Measurements from ENCODE around the gene ATP5F1E. TPM values are rescaled to one million over a fixed set of nuclear protein-coding genes. Genes with fewer than 3 reads are reported as not detected.

Gene ATP5F1E
- total RNA-seq, 1 donor from 2014 or later = 102 TPM

DNA sequence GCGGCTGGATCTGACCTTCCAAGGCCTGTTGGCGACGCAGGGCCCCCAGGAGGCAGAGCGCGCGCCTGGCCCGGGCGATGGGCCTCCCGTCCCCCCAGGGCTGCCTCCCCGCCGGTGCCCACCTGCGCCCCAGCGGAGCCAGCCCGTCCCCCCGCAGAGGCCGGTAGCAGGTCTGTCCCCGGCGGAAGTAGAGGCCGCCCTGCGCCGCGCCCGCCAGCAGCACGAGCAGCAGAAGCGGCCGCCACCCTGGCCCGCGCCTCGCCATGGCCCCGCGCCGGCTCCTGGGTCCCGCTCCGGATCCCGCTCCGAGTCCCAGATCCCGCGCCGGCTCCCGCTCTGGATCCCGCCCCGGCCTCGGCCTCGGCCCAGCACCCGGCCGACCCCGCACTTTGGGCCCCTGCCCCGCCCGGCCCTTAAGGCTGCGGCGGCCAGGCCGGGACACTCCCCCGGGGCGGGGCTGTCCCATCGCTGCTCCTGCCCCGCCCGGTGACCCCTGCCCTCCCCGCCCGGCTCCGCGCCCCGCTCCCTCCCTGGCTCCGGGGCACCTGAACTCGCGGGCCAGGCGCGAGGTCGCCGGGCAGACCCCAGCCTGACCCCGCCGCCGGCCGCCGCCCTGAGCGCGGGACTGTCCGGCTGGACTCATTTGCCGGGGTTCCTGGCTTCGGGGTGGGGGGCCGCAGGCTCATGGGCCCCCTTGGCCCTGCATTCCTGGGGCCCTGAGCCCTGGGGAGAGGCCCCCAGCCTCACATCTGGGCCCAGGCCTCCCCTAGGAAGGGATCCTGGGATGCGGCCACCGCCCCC is 25.1 kb downstream of the ATP5F1E start, which contains the start of gene CTSZ:
Gene CTSZ (minus strand): TSS at position 391 of the 801 bp plus-strand sequence. CDS start 126 bp downstream, at position 265.
- Mint-ChIP-seq H3K4me1 (ENCODE audit: unreplicated experiment) (peaks cover 60% of the 10 kb centered on the region), H3K4me3 (ENCODE audit: unreplicated experiment) (peak within 1 kb of the TSS; percentile 79), H3K27ac (ENCODE audit: unreplicated experiment) (peak within 1 kb of the TSS; percentile 72), H3K9me3 (ENCODE audit: unreplicated experiment) (no peaks in the 10 kb centered on the region), H3K36me3 (ENCODE audit: low read depth, unreplicated experiment) (peaks cover 19% of the 10 kb centered on the region), H3K27me3 (ENCODE audit: unreplicated experiment) (peaks cover 17% of the 10 kb centered on the region)
- TF ChIP-seq, protein P1, sequence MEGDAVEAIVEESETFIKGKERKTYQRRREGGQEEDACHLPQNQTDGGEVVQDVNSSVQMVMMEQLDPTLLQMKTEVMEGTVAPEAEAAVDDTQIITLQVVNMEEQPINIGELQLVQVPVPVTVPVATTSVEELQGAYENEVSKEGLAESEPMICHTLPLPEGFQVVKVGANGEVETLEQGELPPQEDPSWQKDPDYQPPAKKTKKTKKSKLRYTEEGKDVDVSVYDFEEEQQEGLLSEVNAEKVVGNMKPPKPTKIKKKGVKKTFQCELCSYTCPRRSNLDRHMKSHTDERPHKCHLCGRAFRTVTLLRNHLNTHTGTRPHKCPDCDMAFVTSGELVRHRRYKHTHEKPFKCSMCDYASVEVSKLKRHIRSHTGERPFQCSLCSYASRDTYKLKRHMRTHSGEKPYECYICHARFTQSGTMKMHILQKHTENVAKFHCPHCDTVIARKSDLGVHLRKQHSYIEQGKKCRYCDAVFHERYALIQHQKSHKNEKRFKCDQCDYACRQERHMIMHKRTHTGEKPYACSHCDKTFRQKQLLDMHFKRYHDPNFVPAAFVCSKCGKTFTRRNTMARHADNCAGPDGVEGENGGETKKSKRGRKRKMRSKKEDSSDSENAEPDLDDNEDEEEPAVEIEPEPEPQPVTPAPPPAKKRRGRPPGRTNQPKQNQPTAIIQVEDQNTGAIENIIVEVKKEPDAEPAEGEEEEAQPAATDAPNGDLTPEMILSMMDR (IDR thresholded peaks at IDR 0.05; ENCODE audit: unreplicated experiment) = no peak
- DNase-seq (ENCODE audit: low spot score) = peak; percentile 60

DNA sequence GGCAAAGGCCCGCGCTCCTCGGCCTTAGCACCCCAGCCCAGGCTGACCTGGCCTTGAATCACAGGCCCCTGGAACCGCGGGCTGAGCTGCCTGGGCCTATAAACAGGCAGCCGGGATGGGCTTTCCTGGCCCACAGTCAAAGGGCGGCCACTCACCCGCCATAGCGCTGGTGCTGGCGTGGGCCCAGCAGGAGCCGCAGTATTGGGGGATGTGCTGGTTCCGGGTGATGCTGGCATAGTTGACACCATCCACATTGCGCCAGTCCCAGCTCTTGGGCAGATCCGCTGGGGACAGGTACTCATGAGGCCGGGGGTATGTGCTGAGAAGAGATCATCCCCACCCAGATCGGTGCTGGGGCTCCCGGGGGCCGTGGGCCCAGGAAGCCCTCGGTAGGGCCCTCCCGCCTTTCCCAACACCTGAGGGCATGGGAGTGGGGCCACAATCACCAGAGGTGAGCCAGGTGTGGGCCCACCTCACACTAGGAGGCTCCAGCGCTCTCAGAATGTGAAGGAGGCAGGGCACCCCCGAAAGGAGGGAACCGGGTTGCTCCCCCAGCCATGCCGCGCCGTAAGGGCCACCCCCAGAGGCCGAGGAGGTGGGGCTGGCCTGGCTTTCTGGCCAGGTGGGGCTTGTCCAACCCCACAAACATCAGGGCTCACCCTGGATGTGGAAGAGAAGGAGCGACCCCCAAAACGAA is 25.8 kb downstream of the ATP5F1E start:
- peak overlapping the region; percentile 72 for H3K27ac Mint-ChIP-seq (ENCODE audit: unreplicated experiment)
- H3K4me1 Mint-ChIP-seq (ENCODE audit: unreplicated experiment) = peaks cover 52% of the 10 kb centered on the region
- no peak for DNase-seq (ENCODE audit: low spot score)
- H3K36me3 Mint-ChIP-seq (ENCODE audit: low read depth, unreplicated experiment) = peaks cover 23% of the 10 kb centered on the region
- H3K4me3 Mint-ChIP-seq (ENCODE audit: unreplicated experiment) = peak overlapping the region; percentile 79
- peaks cover 17% of the 10 kb centered on the region for H3K27me3 Mint-ChIP-seq (ENCODE audit: unreplicated experiment)
- H3K9me3 Mint-ChIP-seq (ENCODE audit: unreplicated experiment) = no peaks in the 10 kb centered on the region
- TF ChIP-seq, protein P1 (IDR thresholded peaks at IDR 0.05; ENCODE audit: unreplicated experiment) = no peak

DNA sequence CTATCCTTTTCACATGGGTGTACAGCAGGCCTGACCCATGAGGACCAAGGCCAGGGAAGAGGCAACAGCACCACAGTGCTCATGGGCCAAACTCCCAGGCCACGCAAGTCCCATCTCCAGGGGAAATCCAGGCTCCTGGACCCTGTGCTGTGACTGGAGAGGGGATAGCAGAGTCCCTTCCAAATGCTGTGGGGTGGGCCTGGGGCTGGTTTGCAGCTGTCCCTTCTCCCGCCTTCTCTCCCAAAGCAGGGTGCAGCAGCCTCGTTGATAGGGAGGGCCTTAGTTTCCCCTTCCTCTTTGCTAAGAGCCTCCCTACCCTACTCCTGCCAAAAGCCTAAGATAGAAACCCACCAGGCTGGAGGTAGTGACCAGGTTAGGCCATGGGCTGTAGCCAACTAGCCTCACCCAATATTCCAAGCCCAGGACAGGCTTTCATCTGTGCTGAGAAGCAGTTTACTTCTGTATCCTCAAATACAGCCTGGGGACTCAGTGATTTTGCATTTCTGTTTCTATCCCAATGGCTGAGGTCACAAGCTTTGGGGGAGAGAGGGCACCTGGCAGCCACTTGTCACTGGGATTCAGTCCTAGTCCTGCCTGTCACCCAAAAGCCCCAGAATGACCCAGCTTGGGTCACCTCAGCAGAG is 26.5 kb downstream of the ATP5F1E start:
- H3K36me3 Mint-ChIP-seq (ENCODE audit: low read depth, unreplicated experiment) = peaks cover 24% of the 10 kb centered on the region
- H3K27ac Mint-ChIP-seq (ENCODE audit: unreplicated experiment) = peak overlapping the region; percentile 24
- TF ChIP-seq, protein P1 (IDR thresholded peaks at IDR 0.05; ENCODE audit: unreplicated experiment) = no peak
- peaks cover 11% of the 10 kb centered on the region for H3K27me3 Mint-ChIP-seq (ENCODE audit: unreplicated experiment)
- peaks cover 46% of the 10 kb centered on the region for H3K4me1 Mint-ChIP-seq (ENCODE audit: unreplicated experiment)
- H3K9me3 Mint-ChIP-seq (ENCODE audit: unreplicated experiment) = no peaks in the 10 kb centered on the region
- H3K4me3 Mint-ChIP-seq (ENCODE audit: unreplicated experiment) = peak overlapping the region; percentile 56
- no peak for DNase-seq (ENCODE audit: low spot score)

DNA sequence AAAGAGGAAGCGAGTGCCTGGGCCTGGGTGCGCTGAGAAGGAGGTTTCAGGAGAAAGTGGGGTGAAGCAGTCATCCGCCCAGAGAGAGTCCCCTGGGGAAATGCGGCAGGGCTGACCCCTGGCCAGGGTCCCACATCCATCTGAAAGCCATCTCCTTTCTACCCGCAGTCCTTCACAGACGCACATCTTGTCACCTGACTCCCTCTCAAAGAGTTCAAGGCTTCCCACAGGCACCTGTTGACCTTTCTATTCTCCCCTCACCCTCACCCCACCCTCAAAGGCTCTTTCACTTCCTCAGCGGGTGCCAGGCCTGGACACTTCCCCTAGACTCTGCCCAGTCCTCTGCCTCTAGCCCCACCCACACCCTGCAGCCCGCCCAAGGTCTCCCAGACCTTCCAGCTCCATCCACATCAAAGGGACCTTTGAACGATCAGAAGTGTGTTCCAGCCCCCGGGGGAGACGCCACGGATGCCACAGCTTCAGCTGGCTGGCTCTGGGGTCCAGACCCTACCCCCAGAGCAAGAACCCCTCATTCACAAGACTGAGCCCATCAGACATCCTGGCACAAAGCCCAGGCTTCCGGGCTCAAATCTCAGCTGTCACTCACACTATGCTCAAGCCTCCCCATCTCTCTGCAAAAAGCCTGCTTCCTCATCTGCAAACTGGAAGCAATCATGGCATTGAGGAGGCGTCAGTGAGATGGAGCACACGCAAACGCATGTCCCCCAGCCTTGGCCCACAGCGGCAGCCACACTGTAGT is 27.2 kb downstream of the ATP5F1E start:
- TF ChIP-seq, protein P1 (IDR thresholded peaks at IDR 0.05; ENCODE audit: unreplicated experiment) = no peak
- no peak overlapping the region for H3K27ac Mint-ChIP-seq (ENCODE audit: unreplicated experiment)

More for the DNA sequence above, 27.2 kb downstream of the ATP5F1E start:
- Mint-ChIP-seq H3K4me1 (ENCODE audit: unreplicated experiment) (peaks cover 39% of the 10 kb centered on the region), H3K9me3 (ENCODE audit: unreplicated experiment) (no peaks in the 10 kb centered on the region), H3K27me3 (ENCODE audit: unreplicated experiment) (peaks cover 10% of the 10 kb centered on the region), H3K4me3 (ENCODE audit: unreplicated experiment) (no peak overlapping the region), H3K36me3 (ENCODE audit: low read depth, unreplicated experiment) (peaks cover 27% of the 10 kb centered on the region)
- DNase-seq (ENCODE audit: low spot score) = no peak
